HG02678 (cell line): ENCODE results near the gene IL21.
A peak's percentile ranks its signal among the peaks of the same experiment; 100 is the strongest.
"Not testable (repeated sequence)": the region's sequence is repeated elsewhere in the genome, so short reads cannot be mapped to it uniquely, and the experiment has no call there.

Experiments
- ATAC-seq: cut with Tn5 transposase; IDR thresholded peaks from one replicate; pipeline ENCODE4 v1.9.1; 2021; ENCODE audit warnings: mild to moderate bottlenecking, moderate library complexity; ENCODE audit not compliant: unreplicated experiment

The IL21 gene

DNA sequence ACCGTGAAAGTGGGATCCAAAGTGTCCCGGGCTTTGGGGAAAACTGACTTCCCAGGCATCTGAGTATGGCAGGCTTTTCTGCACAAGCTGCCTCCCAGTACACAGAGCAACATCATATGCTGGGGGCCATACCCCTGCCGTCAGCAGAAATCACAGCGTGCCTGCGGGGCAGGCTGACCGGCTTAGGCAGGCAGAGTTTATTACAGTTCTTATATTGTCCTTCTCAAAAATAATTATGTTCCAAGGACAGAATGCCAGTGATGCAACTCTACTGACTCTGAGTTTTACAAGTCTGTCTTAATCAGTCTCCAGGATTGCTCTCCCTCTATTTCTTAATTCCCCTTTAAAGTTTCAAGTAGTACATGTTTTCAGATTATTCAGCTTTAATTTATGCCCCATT, 37.0 kb downstream of the IL21 start:
- ATAC-seq, result no peak

DNA sequence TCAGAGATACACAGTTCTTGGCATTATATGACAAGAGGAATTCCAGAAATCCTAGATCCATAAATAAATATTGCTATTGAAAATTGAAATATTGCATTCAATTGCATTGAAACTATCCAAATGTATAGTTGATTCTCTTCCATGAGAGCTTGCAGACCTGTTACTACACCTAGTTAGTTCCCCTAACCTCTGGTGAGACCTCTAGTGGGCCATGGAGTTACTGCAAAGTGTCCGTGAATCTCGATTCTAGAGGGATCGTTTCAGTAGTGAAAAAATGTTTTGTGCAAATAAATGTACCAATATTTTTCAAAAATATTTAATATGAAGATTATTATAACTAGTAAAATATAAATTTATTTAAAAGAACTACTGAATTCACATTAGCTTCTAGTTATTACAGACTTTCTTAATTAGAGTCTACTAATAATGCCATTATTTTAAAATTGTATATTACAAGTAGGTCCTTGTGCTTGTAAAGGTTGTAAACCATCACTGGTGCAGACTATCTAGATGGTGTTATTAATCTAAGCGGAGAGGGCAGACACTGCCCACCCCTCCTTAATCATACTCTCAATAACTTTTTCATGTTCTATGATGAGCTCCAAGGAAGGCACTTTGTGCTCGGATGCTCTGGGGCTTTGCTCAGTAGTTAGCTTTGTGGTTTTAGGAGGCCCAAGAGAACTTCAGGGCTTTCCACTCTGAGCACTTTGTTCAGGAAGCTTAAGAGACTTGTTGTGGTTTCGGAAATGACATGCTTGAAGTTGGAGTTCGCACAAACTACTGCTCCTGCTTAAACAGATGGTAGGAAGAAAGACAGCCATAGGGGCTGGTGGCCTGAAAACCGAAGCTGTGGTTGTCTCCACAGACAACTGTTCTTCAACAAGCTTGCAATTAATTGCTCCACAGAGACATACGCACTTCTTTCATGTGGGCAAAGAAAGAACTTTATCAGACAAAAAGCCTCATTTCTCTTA, 42.8 kb downstream of the IL21 start:
- ATAC-seq, result peak; percentile 83

DNA sequence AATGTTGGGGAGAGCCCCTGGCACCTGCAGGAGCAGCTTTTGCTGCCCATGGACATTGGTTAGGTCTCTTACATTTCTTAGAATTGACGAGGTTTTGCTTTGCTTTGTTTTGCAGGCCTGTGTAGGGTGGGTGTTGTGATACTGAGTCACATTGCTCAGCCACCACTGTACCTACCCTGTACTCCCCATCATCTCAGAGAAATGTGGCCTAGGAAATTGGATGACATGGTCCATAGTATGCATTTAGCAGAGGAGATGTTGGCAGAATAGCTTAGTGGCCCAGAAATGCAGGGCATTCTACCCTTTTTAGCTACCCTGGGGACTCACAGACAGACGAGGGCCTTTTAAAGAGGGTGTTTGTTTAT, 43.7 kb downstream of the IL21 start:
- ATAC-seq, result no peak

DNA sequence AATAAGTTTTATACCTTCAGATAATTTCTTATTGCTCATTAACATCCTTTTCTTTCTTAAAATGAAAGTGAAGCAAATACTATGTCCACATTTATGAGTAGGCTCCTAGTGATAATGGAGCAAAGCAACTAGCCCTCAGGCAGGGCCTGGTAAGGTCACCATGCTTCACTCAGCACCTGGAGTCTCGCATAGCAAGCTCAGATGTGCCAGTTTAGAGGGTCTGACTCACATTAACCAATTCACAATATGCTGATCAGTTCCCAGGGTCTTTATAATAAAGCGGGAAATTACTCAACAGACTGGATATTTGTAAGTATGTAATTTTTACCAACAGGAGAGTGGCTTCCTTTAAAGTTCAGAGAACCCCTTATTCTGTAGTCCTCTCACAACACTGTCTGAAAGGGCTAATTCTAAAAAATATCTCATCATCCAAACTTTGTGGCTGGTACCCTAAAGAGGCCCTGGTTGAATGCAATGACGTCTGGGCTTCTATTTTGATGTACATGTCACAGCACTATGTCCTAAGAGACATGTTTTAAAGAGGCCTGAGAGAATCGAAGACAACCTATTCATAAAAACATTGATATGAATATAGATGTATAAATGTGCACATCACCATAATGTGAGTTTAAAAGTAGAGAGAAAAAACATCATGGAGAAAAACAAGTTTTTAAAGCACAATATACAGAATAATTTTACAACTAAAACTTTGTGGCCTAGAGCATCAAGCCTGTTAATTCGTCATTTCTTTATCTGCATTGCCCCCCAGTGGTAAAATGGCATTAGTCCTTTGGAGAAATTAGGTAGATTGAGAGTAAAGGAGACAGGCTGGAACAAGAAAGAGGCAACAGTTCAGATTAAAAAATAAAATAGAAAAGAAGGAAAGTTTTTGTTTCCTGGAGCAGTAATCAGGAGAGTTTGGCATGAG, 44.3 kb downstream of the IL21 start:
- ATAC-seq, result peak; percentile 44

DNA sequence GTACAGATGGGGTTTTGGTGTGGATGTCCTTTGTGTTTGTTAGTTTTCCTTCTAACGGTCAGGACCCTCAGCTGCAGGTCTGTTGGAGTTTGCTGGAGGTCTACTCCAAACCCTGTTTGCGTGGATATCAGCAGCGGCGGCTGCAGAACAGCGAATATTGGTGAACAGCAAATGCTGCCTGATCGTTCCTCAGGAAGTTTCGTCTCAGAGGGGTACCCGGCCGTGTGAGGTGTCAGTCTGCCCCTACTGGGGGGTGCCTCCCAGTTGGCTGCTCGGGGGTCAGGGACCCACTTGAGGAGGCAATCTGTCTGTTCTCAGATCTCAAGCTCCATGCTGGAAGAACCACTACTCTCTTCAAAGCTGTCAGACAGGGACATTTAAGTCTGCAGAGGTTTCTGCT, 46.5 kb downstream of the IL21 start:
- ATAC-seq, result not testable (repeated sequence)

DNA sequence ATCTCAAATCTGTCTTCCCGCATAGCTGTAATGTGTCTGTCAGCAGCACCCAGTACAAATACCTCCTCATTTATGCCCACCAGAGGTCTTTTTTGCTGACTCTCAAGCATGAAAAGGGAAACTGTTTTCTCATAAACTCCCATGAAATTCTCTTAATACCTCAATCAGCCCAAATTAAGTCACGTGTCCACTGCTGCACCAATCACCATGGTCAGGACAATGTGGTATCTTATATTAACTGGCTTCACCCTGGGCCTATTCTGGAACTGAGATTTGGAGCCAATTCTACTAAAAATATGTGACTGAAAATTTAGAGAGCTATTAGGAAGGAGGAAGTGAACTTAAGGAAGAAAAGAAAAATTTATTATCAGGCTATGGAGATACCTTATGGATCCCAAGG, 58.4 kb downstream of the IL21 start:
- no peak for ATAC-seq
